ENCODE data around the gene ZNF385A. TPM values are rescaled to one million over a fixed set of nuclear protein-coding genes. Genes with fewer than 3 reads are reported as not detected.
A peak's percentile ranks its signal among the peaks of the same experiment; 100 is the strongest.

ZNF385A gene
- total RNA-seq, 4 donors from 2014 or later: 1.9 to 17.5 (median 5.7) TPM

- H3K4me3 ChIP-seq: no peak overlapping the region
- H3K27ac ChIP-seq: peak overlapping the region in 1 of 4 donors; percentile 19
- H3K27me3 ChIP-seq: no peaks in the 10 kb centered on the region
- H3K4me1 ChIP-seq: peaks cover 9 to 69% (median 36%) of the 10 kb centered on the region in 4 donors
- no peaks in the 10 kb centered on the region for H3K36me3 ChIP-seq
- 82 to 100% methylated on average over 1 to 3 of the region's 3 CpGs for WGBS, 2 donors (ENCODE audit: low coverage in 1 of 2)
- in situ Hi-C loops (cut with MboI; ENCODE audit: low pct_ligation_motif_present in 1 of 4, low pct_unique_long_range_greater_than_20kb in 1 of 4, low sequenced_read_pairs in 3 of 4) (no loop called here), intact Hi-C loops (cut with DNase I; ENCODE audit: low total_unique reads) (loop anchor here (2.0 kb wide), 1 partner anchor 28 kb away; no protein-coding TSS in a partner anchor)
- TF ChIP-seq POLR2A (IDR thresholded peaks at IDR 0.05) (no peak), POLR2AphosphoS5 (IDR thresholded peaks at IDR 0.05) (no peak), CTCF (IDR thresholded peaks at IDR 0.05) (no peak)
- H3K9me3 ChIP-seq: no peaks in the 10 kb centered on the region
- DNase-seq: no peak
Measured at GRCh38 chr12:54330442-54330841, 54.1 kb downstream of the ZNF385A start.

GRCh38 chr12:54329759-54330158 is 54.8 kb downstream of the ZNF385A start:
- Histone ChIP-seq H3K4me1 (peaks cover 9 to 65% (median 37%) of the 10 kb centered on the region in 4 donors), H3K4me3 (no peak overlapping the region), H3K27ac (no peak overlapping the region), H3K36me3 (no peaks in the 10 kb centered on the region), H3K27me3 (no peaks in the 10 kb centered on the region), H3K9me3 (no peaks in the 10 kb centered on the region)
- intact Hi-C loops (cut with DNase I; ENCODE audit: low total_unique reads): loop anchor here (2.0 kb wide), 1 partner anchor 29 kb away; no protein-coding TSS in a partner anchor
- in situ Hi-C loops (cut with MboI; ENCODE audit: low pct_ligation_motif_present in 1 of 4, low pct_unique_long_range_greater_than_20kb in 1 of 4, low sequenced_read_pairs in 3 of 4): no loop called here
- no peak for DNase-seq
- 76% methylated on average over 5 of the region's 5 CpGs; no CpG with 5 or more reads in 1 of the 2 donors for WGBS, 2 donors (ENCODE audit: low coverage in 1 of 2)
- no peak for TF ChIP-seq POLR2A (IDR thresholded peaks at IDR 0.05)
- TF ChIP-seq POLR2AphosphoS5 (IDR thresholded peaks at IDR 0.05): no peak
- TF ChIP-seq CTCF (IDR thresholded peaks at IDR 0.05): no peak
- TF ChIP-seq EP300 (IDR thresholded peaks at IDR 0.05; ENCODE audit: low read depth): no peak

GRCh38 chr12:54328595-54329337 is 55.8 kb downstream of the ZNF385A start:
- H3K4me1 ChIP-seq: peaks cover 9 to 68% (median 41%) of the 10 kb centered on the region in 4 donors
- no peak overlapping the region for H3K4me3 ChIP-seq

More at GRCh38 chr12:54328595-54329337, 55.8 kb downstream of the ZNF385A start:
- Histone ChIP-seq H3K36me3 (no peaks in the 10 kb centered on the region), H3K9me3 (no peaks in the 10 kb centered on the region), H3K27ac (no peak overlapping the region), H3K27me3 (no peaks in the 10 kb centered on the region)
- DNase-seq: no peak
- in situ Hi-C loops (cut with MboI; ENCODE audit: low pct_ligation_motif_present in 1 of 4, low pct_unique_long_range_greater_than_20kb in 1 of 4, low sequenced_read_pairs in 3 of 4): no loop called here
- 74 to 79% methylated on average over 6 of the region's 6 CpGs for WGBS, 2 donors (ENCODE audit: low coverage in 1 of 2)
- intact Hi-C loops (cut with DNase I; ENCODE audit: low total_unique reads): no loop called here
- TF ChIP-seq CTCF (IDR thresholded peaks at IDR 0.05): no peak
- no peak for TF ChIP-seq POLR2AphosphoS5 (IDR thresholded peaks at IDR 0.05)
- TF ChIP-seq POLR2A (IDR thresholded peaks at IDR 0.05): no peak
- no peak for TF ChIP-seq EP300 (IDR thresholded peaks at IDR 0.05; ENCODE audit: low read depth)
